Endometrium (tissue), 2 donors: ENCODE data around the gene C2CD2L.
"Not testable (repeated sequence)": the region's sequence is repeated elsewhere in the genome, so short reads cannot be mapped to it uniquely, and the experiment has no call there.

Experiments used
- FAIRE-seq: peaks from 2 replicates; lab custom pipeline; 2012; peaks lifted over from hg19 to GRCh38; lab: Jason Lieb, UNC
- donor health status: control.
- donor health status: control.

C2CD2L gene

DNA sequence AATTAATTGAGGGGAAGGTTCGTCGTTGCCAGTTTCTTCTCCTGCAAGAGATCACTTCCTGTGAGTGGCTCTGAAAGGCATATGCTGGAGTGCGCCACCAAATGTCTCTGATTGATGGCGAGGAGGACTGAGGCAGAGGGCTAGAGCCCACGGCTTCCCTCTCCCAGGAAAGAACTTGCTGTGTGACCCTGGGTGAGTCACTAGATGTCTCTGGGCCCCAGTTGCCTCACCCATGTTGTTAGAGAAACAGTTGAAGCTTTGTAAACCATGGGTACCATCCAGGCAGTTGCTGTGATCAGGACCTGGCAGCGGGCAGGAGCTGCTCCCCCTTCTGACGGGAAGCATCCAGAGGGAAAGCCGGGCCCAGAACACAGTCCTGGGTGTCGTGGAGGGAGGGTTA lies 44.9 kb downstream of the C2CD2L start:
- FAIRE-seq, result no peak

DNA sequence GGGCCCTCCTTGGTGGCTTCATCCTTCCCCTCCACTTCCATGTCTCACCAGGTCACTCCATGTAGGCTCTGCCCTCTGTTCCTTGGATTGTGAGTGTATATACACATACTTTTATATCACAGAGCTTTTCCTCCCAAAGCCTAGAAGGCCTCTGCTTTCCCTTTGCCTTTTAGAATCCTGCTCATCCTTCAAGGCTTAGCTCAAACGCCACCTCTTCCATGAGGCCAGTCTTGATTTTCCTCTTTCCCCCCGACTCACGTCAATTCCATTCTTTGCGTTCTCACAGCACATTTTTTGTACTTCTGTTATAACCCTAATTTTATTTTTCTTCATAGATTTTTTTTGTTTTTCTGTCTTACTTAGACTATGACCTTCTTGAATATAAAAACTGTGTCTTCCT lies 45.5 kb downstream of the C2CD2L start:
- no peak for FAIRE-seq

DNA sequence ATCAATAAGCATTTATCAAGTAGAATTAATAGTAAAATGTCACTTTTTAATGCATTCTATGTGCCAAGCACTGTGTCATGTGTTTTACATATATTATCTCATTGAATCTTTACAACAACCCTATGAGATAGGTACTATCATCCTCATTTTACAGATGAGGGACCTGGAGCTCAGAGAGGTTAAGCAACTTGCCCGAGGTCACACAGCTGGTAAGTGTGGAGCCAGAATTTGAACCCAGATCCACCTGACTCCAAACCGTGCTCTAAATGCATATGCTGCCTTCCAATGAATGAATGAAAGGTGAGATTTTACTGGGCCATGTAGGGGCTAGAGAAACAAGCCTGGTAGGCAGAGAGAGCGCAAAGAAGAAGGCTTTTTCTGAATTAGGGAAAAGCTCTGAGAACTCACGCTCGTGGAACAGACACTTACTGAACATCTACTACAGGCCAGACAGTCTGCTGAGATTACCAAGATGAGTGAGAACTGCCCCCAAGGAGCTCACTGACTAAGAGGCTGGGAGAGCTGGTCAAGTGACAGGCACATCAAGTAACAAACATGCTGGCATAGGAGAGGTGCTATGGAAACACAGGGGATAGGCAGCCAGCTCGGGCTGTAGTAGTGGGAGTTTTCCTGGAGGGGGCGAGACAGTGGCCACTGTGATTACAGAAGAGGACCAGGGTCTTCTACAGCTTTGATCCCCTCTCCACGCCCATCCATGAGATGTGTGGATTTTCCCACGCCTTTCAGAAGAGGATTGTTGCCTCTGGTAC lies 46.1 kb downstream of the C2CD2L start:
- FAIRE-seq, result no peak

DNA sequence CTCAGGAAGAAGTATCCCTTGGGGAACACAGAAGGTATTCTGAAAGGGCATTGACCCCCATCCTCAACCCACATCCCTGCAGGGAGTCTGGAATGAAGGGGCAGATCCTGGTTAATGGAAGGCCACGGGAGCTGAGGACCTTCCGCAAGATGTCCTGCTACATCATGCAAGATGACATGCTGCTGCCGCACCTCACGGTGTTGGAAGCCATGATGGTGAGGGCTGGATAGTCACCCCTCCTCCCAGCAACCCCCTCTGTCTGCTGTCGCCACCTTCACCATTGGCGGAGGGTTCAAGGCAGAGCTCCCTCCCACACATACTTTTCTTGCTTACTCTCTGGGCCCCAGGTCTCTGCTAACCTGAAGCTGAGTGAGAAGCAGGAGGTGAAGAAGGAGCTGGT lies 47.0 kb downstream of the C2CD2L start:
- no peak for FAIRE-seq

DNA sequence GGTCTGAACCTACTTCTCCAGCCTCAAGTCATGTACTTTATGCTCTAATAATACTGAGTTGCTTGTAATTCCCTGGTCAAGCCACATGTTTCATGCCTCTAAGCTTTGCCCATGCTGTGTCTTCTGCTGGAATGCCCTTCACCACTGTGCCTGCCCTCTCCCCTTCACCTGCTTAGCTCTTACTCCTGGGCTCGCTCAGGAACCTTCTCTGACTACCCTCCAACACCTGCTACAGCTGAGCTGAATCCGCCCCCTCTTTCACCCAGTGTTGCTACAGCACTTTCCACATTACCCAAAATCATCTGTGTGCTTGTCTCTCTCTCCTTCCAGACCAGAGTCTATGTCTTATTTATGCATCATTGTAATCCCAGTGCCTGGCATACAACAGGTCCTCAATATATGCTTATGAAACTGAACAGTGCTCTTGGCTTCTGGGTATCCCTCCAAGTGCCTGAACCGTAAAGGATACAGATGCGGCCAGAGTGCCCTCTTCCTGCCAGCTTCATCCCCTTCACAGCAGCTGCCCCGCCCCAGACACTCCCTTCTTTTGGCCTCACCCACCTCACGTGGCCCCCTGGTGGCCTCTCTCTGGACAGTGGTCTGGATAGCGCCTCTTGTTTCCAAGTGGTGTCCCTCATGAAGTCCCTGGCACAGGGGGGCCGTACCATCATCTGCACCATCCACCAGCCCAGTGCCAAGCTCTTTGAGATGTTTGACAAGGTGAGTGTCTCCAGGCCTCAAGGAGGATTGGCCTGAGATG lies 48.8 kb downstream of the C2CD2L start:
- FAIRE-seq, result no peak

DNA sequence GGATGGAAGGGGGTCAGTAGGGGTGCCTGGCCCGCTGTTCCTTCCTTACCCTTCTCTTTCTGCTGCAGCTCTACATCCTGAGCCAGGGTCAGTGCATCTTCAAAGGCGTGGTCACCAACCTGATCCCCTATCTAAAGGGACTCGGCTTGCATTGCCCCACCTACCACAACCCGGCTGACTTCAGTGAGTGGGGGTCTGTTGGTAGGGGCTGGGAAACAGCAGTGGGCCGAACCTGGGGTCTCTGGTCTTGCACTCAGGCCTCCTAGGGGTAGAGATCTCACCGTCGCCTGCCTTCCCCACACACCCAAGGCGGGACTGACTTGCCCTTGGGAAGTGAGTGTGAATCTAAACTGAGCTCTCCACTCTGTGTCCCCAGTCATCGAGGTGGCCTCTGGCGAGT lies 49.4 kb downstream of the C2CD2L start:
- no peak for FAIRE-seq

DNA sequence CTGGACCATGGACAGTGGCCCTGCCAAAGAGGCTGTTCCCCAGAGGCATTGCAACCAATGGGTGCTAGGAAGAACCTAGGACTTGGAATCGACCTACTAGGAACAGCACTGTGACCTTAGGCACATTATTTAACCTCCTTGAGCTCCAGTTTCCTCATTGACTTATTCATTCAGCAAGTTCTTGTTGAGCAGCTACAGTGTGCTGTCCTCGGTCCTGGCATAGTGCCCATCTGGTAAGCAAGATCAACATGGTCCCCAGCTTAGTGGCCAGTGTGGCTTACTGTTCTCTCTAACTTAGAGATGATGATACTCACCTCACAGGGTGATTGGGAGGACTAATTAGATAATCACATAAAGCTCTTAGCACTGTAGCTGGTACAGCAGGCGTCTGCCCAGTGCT lies 49.9 kb downstream of the C2CD2L start:
- FAIRE-seq, result no peak

DNA sequence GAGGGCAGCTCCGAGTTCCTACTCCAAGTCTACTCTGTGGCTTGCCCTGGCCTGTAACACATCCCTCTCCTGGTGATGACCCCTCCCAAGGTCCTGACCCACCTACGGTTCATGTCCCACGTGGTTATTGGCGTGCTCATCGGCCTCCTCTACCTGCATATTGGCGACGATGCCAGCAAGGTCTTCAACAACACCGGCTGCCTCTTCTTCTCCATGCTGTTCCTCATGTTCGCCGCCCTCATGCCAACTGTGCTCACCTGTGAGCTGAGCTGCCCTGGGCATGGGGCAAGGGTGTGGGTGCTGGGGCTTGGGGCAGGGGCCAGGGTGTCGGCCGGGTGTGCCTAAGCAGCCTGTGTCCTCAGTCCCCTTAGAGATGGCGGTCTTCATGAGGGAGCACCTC lies 51.3 kb downstream of the C2CD2L start:
- no peak for FAIRE-seq

DNA sequence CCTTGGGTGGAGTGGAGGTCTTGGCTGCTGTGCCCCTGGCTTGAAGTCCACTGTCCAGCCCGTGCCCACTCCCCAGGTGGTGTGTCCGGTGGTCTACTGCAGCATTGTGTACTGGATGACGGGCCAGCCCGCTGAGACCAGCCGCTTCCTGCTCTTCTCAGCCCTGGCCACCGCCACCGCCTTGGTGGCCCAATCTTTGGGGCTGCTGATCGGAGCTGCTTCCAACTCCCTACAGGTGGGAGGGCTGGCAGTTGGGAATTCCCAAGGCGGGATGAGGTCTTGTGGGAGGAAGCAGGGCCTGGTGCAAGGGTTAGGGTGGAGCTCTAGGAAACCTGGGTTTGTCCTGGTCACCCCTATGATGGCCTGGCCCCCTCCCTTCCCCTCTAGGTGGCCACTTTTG lies 53.0 kb downstream of the C2CD2L start:
- FAIRE-seq, result no peak

DNA sequence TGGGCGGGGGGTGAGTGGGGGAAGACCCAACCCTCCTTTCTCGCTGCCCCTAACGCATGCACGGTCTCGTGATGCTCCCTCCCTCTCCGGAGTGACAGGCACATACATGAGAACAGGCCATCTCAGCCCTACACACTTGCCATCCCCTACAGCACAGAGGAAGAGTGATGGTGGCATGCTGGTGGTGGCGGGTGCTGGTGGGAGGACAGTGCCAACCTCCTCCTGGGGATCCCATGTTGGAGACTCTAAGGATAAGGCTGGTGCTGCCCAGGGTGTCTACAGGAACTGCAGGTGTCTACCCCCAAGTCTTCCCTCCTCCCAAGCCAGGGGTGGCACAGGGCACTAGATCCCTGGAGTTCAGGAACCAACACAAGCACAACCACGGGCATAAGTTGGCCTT lies 54.7 kb downstream of the C2CD2L start:
- no peak for FAIRE-seq

DNA sequence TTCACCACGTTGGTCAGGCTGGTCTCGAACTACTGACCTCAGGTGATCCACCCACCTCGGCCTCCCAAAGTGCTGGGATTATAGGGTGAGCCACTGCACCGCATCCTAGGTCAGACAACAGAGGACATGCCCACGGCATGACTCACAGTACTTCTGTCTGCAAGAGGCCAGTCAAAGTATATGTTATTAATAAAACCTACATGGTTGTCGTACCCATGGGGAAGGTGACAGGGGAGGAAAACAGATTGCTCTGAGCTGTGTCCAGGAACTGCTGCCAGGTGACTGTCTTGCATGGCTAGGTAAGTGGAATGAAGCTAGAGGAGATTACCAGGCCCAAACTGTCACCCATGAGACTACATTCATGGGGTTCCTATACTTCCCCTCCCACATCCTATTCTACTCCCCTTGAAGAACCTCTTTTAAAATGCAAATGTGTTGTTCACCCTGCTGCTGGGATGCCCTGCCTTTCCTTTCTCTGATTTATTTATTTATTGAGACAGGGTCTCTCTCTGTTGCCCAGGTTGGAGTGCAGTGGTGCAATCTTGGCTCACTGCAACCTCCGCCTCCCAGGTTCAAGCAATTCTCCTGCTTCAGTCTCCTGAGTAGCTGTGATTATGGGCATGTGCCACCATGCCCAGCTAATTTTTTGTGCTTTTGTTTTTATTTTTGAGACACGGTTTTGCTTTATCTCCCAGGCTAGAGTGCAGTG lies 59.4 kb downstream of the C2CD2L start:
- FAIRE-seq, result no peak

DNA sequence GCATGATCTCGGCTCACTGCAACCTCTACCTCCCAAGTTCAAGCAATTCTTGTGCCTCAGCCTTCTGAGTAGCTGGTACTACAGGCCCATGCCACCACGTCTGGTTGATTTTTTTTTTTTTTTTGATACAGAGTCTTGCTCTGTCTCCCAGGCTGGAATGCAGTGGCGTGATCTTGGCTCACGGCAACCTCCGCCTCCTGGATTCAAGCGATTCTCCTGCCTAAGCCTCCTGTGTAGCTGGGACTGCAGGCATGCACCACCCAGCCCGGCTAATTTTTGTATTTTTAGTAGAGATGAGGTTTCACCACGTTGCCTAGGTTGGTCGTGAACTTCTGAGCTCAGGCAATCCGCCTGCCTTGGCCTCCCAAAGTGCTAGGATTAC lies 59.9 kb downstream of the C2CD2L start:
- FAIRE-seq, result not testable (repeated sequence)

DNA sequence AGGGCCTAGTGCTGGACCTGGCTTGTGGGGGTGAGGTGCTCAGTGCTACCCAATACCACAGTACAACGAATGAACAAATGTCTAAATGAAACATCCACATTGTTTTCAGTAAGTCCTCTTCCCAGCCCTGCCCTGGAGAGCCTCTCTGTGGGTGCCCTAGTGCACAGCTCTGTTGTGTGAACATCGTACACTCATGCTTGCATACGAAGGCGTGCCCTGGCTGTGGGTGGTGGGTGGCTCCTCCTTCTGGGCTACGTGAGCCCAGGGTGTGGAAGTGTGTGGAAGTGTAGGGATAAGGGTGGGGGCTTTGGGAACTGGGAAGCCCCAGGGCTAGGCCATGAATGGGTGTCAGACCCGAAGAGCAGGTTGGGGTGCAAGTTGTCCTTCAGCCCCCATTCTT lies 60.8 kb downstream of the C2CD2L start:
- FAIRE-seq, result no peak
